ENCODE data around the gene OR8B12.

GRCh38 chr11:124578761-124579160, 35.3 kb upstream of the OR8B12 start:
- TF ChIP-seq, protein P1, sequence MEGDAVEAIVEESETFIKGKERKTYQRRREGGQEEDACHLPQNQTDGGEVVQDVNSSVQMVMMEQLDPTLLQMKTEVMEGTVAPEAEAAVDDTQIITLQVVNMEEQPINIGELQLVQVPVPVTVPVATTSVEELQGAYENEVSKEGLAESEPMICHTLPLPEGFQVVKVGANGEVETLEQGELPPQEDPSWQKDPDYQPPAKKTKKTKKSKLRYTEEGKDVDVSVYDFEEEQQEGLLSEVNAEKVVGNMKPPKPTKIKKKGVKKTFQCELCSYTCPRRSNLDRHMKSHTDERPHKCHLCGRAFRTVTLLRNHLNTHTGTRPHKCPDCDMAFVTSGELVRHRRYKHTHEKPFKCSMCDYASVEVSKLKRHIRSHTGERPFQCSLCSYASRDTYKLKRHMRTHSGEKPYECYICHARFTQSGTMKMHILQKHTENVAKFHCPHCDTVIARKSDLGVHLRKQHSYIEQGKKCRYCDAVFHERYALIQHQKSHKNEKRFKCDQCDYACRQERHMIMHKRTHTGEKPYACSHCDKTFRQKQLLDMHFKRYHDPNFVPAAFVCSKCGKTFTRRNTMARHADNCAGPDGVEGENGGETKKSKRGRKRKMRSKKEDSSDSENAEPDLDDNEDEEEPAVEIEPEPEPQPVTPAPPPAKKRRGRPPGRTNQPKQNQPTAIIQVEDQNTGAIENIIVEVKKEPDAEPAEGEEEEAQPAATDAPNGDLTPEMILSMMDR (IDR thresholded peaks at IDR 0.05): no peak
- TF ChIP-seq EZH2 (IDR thresholded peaks at IDR 0.05; ENCODE audit: borderline replicate concordance, insufficient read depth, low read depth, low read length, poor library complexity, severe bottlenecking): no peak
